WTC11 (cell line): ENCODE results near the gene CBX7. TPM values are rescaled to one million over a fixed set of nuclear protein-coding genes. Genes with fewer than 3 reads are reported as not detected.

ENCODE experiments used
- ATAC-seq: fragments of 200-7000 bp; cut with Tn5 transposase; 2 replicates; pipeline ENCODE4 v1.10.0; 2021; ENCODE audit warnings: mild to moderate bottlenecking, moderate library complexity
- CTCF ChIA-PET: fragments of 300-600 bp; sonication (Branson Sonifier 250); formaldehyde crosslinking; loops from one replicate; lab custom pipeline; 2021; ENCODE audit warnings: antibody characterized with exemption; lab: Charles Lee
- POLR2A ChIA-PET: fragments of 350-600 bp; sonication (Branson Sonifier 250); formaldehyde crosslinking; loops from one replicate; lab custom pipeline; 2021; ENCODE audit warnings: antibody characterized with exemption; lab: Charles Lee
- DNase-seq: peaks from one replicate; pipeline ENCODE4 v3.0.0; 2021; ENCODE audit warnings: low spot score
- H3K27ac Mint-ChIP-seq: 2 replicates; pipeline ENCODE4 v1.8.0; 2021; ENCODE audit warnings: mixed read lengths
- H3K27me3 Mint-ChIP-seq: 2 replicates; pipeline ENCODE4 v1.8.0; 2021; ENCODE audit warnings: low read depth, mild to moderate bottlenecking, moderate library complexity, mixed read lengths
- H3K36me3 Mint-ChIP-seq: 2 replicates; pipeline ENCODE4 v1.8.0; 2021; ENCODE audit warnings: mixed read lengths
- H3K4me1 Mint-ChIP-seq: 2 replicates; pipeline ENCODE4 v1.8.0; 2022; ENCODE audit warnings: mixed read lengths
- H3K4me3 Mint-ChIP-seq: 2 replicates; pipeline ENCODE4 v1.8.0; 2021; ENCODE audit warnings: mild to moderate bottlenecking, moderate library complexity, mixed read lengths
- H3K9me3 Mint-ChIP-seq: 2 replicates; pipeline ENCODE4 v1.8.0; 2021; ENCODE audit warnings: mixed read lengths
- ATF2 ChIP-seq: sonication (generic); formaldehyde crosslinking; IDR thresholded peaks from 2 replicates; pipeline ENCODE4 v1.8.1; 2022; ENCODE audit warnings: low read depth, missing genetic modification reagents, borderline replicate concordance
- CDX4 ChIP-seq: fragments of 250-450 bp; sonication (Bioruptor Pico); IDR thresholded peaks from 2 replicates; pipeline ENCODE4 v1.9.0; 2021; ENCODE audit warnings: moderate library complexity, mild to moderate bottlenecking, inconsistent platforms, borderline replicate concordance
- E2F1 ChIP-seq: sonication (generic); formaldehyde crosslinking; IDR thresholded peaks from 2 replicates; pipeline ENCODE4 v1.8.0; 2022; ENCODE audit warnings: mild to moderate bottlenecking, missing genetic modification reagents
- ELF4 ChIP-seq: sonication (generic); formaldehyde crosslinking; IDR thresholded peaks from 2 replicates; pipeline ENCODE4 v1.8.1; 2022; ENCODE audit warnings: low read depth, mild to moderate bottlenecking, moderate library complexity, missing genetic modification reagents
- GRHL2 ChIP-seq: fragments of 250-450 bp; sonication (Bioruptor Pico); IDR thresholded peaks from 2 replicates; pipeline ENCODE4 v1.8.0; 2022; ENCODE audit warnings: mild to moderate bottlenecking, moderate library complexity; ENCODE audit not compliant: insufficient replicate concordance, severe bottlenecking
- JUN ChIP-seq: sonication (generic); formaldehyde crosslinking; IDR thresholded peaks from 2 replicates; pipeline ENCODE4 v1.8.0; 2023; ENCODE audit warnings: mild to moderate bottlenecking, missing genetic modification reagents
- MAX ChIP-seq: sonication (generic); formaldehyde crosslinking; IDR thresholded peaks from 2 replicates; pipeline ENCODE4 v1.8.0; 2022; ENCODE audit warnings: mild to moderate bottlenecking, missing genetic modification reagents
- MLX ChIP-seq: sonication (generic); formaldehyde crosslinking; IDR thresholded peaks from 2 replicates; pipeline ENCODE4 v1.8.1; 2023; ENCODE audit warnings: mild to moderate bottlenecking, missing genetic modification reagents, moderate library complexity
- MYBL2 ChIP-seq: sonication (generic); formaldehyde crosslinking; IDR thresholded peaks from 2 replicates; pipeline ENCODE4 v1.8.1; 2023; ENCODE audit warnings: mild to moderate bottlenecking, moderate library complexity, missing genetic modification reagents
- NR2C2 ChIP-seq: sonication (generic); formaldehyde crosslinking; IDR thresholded peaks from 2 replicates; pipeline ENCODE4 v1.8.0; 2022; ENCODE audit warnings: mild to moderate bottlenecking, missing genetic modification reagents
- OVOL2 ChIP-seq: fragments of 250-450 bp; sonication (Bioruptor Pico); IDR thresholded peaks from 2 replicates; pipeline ENCODE4 v1.9.0; 2021; ENCODE audit warnings: mild to moderate bottlenecking, borderline replicate concordance
- PRDM15 ChIP-seq: sonication (generic); formaldehyde crosslinking; IDR thresholded peaks from 2 replicates; pipeline ENCODE4 v1.8.0; 2022; ENCODE audit warnings: missing genetic modification reagents
- RORB ChIP-seq: fragments of 250-450 bp; sonication (Bioruptor Pico); IDR thresholded peaks from 2 replicates; pipeline ENCODE4 v1.9.0; 2021; ENCODE audit warnings: mild to moderate bottlenecking
- SMAD3 ChIP-seq: sonication (generic); formaldehyde crosslinking; IDR thresholded peaks from 2 replicates; pipeline ENCODE4 v1.8.0; 2022; ENCODE audit warnings: missing genetic modification reagents, mild to moderate bottlenecking, borderline replicate concordance
- STAT6 ChIP-seq: sonication (generic); formaldehyde crosslinking; conservative IDR thresholded peaks from 2 replicates; pipeline ENCODE4 v1.8.1; 2023; ENCODE audit warnings: mild to moderate bottlenecking, low read depth, missing genetic modification reagents, moderate library complexity
- ZNF232 ChIP-seq: sonication (generic); formaldehyde crosslinking; IDR thresholded peaks from 2 replicates; pipeline ENCODE4 v1.8.0; 2022; ENCODE audit warnings: mild to moderate bottlenecking, missing genetic modification reagents
- ZNF317 ChIP-seq: sonication (generic); formaldehyde crosslinking; IDR thresholded peaks from 2 replicates; pipeline ENCODE4 v1.8.1; 2023; ENCODE audit warnings: low read depth, mild to moderate bottlenecking, moderate library complexity, missing genetic modification reagents, borderline replicate concordance
- ZNF416 ChIP-seq: fragments of 250-450 bp; sonication (Bioruptor Pico); IDR thresholded peaks from 2 replicates; pipeline ENCODE4 v1.9.0; 2021; ENCODE audit warnings: mild to moderate bottlenecking, inconsistent platforms
- ZNF425 ChIP-seq: fragments of 250-450 bp; sonication (Bioruptor Pico); conservative IDR thresholded peaks from 2 replicates; pipeline ENCODE4 v1.9.0; 2021; ENCODE audit warnings: mild to moderate bottlenecking
- ZNF671 ChIP-seq: fragments of 250-450 bp; sonication (Bioruptor Pico); IDR thresholded peaks from 2 replicates; pipeline ENCODE4 v1.8.0; 2021; ENCODE audit warnings: mild to moderate bottlenecking
- total RNA-seq: library from RNA; stranded (reverse); gene quantifications from 3 replicates; pipeline ENCODE4 v1.2.3, GENCODE V29; 2021

The CBX7 gene
- total RNA-seq, 1 experiment from 2014 or later: 10.6 TPM

GRCh38 chr22:39122772-39123470 lies 29.6 kb downstream of the CBX7 start (continued):
- TF ChIP-seq E2F1 (CRISPR knock-in tag) (no peak), CDX4 (CRISPR knock-in tag) (no peak), JUN (CRISPR knock-in tag) (no peak), STAT6 (no peak), ZNF425 (CRISPR knock-in tag) (no peak)

GRCh38 chr22:39120983-39121382 lies 31.5 kb downstream of the CBX7 start:
- DNase-seq: no peak
- no peak for TF ChIP-seq NR2C2
- TF ChIP-seq MLX (CRISPR knock-in tag): no peak
- TF ChIP-seq ZNF232: no peak
- no peak for TF ChIP-seq SMAD3 (CRISPR knock-in tag)
- no peak for TF ChIP-seq ATF2 (CRISPR knock-in tag)
- TF ChIP-seq GRHL2: no peak
- no peak for TF ChIP-seq OVOL2 (CRISPR knock-in tag)
- TF ChIP-seq ZNF671 (CRISPR knock-in tag): no peak
- no peak for TF ChIP-seq E2F1 (CRISPR knock-in tag)
- TF ChIP-seq ZNF416 (CRISPR knock-in tag): no peak
- TF ChIP-seq MYBL2 (CRISPR knock-in tag): no peak
- TF ChIP-seq ZNF317 (CRISPR knock-in tag): no peak
- no peak for TF ChIP-seq MAX (CRISPR knock-in tag)
- no peak for TF ChIP-seq PRDM15 (CRISPR knock-in tag)
- no peak for TF ChIP-seq ELF4 (CRISPR knock-in tag)
- no peak for TF ChIP-seq RORB (CRISPR knock-in tag)
- H3K36me3 Mint-ChIP-seq: no peaks in the 10 kb centered on the region
- ChIA-PET POLR2A (no interaction called here), CTCF (interaction anchor here (1.1 to 1.4 kb wide), 4 partner anchors 10 to 118 kb away, joined by 4 to 8 read pairs (median 7); no protein-coding TSS in a partner anchor)
- H3K4me1 Mint-ChIP-seq: peaks cover 15% of the 10 kb centered on the region
- no peak overlapping the region for H3K27ac Mint-ChIP-seq
- peaks cover 21% of the 10 kb centered on the region for H3K27me3 Mint-ChIP-seq
- no peak overlapping the region for H3K4me3 Mint-ChIP-seq
- no peak for ATAC-seq
- no peaks in the 10 kb centered on the region for H3K9me3 Mint-ChIP-seq
